ENCODE measurements around the gene CHST3.

CHST3 gene

DNA sequence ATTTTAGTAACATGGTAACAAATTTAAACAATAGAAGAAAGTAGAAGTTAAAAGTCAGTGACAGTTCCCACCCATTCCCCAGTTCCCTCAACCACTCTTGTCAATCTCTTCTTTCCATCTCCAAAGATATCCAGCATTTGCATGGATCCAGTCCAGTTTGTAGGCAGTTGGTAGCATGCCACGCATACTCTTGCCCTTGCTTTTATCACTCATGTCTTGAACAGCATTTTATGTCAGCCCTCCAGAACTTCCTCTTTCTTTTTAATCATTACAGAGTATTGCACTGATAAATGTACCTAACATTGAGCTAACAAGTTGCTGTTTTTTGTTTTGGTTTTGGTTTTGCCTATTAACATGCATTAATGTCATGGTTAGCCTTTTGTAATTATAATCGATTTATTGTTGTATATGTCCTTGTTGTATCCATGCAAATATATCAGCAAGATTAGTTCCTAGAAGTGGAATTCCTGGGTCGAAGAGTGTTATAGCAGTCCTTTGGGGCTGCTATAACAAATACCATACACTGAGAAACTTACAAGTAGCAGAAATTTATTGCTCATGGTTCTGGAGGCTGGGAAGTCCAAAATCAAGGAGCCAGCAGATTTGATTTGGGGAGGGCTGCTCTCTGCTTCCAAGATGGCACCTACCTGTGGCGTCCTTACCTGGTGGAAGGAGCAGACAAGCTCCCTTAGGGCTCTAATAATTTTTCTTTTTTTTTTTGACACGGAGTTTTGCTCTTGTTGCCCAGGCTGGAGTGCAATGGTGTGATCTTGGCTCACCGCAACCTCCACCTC lies 25.7 kb downstream of the CHST3 start:
- H3K27me3 Mint-ChIP-seq (ENCODE audit: low read depth, poor library complexity): no peaks in the 10 kb centered on the region
- no peak for DNase-seq
- H3K4me1 Mint-ChIP-seq: peaks cover 31% of the 10 kb centered on the region
- peaks cover 33% of the 10 kb centered on the region for H3K9me3 Mint-ChIP-seq
- no peak for TF ChIP-seq CTCF (IDR thresholded peaks at IDR 0.05)
- H3K36me3 Mint-ChIP-seq (ENCODE audit: low read depth): peaks cover 39% of the 10 kb centered on the region
- no peak overlapping the region for H3K4me3 Mint-ChIP-seq
- peak overlapping the region; percentile 21 for H3K27ac Mint-ChIP-seq

DNA sequence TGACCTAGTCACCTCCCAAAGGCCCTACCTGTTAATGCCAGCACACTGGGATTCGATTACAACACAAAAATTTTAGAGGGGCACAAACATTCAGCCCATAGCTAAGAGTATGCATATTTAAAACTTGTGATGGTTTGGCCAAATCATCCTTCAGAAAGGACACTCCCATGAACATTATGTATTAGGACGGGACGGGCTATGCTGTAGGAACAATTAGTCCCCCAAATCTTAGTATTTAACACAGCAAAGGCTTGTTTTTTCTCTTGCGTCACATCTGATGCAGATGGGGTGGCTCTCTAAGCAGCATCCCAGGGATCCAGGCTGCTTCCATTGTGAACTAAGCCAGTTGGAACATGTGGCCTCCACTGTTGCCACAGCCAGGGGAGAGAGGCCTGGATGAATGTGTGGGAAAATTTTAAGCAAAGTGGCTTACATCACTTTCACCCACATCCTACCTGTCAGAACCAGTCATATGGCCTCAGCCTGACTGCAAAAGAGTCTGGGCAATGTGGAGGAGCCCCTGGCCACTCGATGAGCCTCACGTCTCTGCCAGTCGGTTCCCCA lies 26.6 kb downstream of the CHST3 start:
- peaks cover 39% of the 10 kb centered on the region for H3K36me3 Mint-ChIP-seq (ENCODE audit: low read depth)
- no peak for DNase-seq
- no peak for TF ChIP-seq CTCF (IDR thresholded peaks at IDR 0.05)
- H3K27me3 Mint-ChIP-seq (ENCODE audit: low read depth, poor library complexity): no peaks in the 10 kb centered on the region
- H3K4me3 Mint-ChIP-seq: no peak overlapping the region
- peaks cover 33% of the 10 kb centered on the region for H3K9me3 Mint-ChIP-seq
- no peak overlapping the region for H3K27ac Mint-ChIP-seq
- peaks cover 21% of the 10 kb centered on the region for H3K4me1 Mint-ChIP-seq

DNA sequence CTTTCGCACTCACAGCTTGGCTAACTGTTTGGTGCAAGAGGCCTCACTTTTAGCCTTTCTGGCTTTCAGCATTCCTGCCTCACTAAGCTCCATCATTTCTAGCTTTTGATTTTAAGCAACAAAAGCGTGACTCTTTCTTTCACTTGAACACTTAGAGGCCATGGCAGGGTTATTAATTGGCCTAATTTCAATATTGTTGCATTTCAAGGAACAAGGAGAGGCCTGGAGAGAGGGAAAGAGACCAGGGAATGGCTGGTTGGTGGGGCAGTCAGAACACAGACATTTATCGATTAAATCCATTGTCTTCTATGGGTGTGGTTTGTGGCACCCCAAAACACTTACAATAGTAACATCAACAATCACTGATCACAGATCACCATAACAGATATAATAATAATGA lies 31.3 kb downstream of the CHST3 start:
- peaks cover 7% of the 10 kb centered on the region for H3K27me3 Mint-ChIP-seq (ENCODE audit: low read depth, poor library complexity)
- H3K4me1 Mint-ChIP-seq: peaks cover 38% of the 10 kb centered on the region
- DNase-seq: no peak
- H3K9me3 Mint-ChIP-seq: peaks cover 8% of the 10 kb centered on the region
- no peak overlapping the region for H3K27ac Mint-ChIP-seq
- no peak for TF ChIP-seq CTCF (IDR thresholded peaks at IDR 0.05)
- no peak overlapping the region for H3K4me3 Mint-ChIP-seq
- peaks cover 9% of the 10 kb centered on the region for H3K36me3 Mint-ChIP-seq (ENCODE audit: low read depth)

DNA sequence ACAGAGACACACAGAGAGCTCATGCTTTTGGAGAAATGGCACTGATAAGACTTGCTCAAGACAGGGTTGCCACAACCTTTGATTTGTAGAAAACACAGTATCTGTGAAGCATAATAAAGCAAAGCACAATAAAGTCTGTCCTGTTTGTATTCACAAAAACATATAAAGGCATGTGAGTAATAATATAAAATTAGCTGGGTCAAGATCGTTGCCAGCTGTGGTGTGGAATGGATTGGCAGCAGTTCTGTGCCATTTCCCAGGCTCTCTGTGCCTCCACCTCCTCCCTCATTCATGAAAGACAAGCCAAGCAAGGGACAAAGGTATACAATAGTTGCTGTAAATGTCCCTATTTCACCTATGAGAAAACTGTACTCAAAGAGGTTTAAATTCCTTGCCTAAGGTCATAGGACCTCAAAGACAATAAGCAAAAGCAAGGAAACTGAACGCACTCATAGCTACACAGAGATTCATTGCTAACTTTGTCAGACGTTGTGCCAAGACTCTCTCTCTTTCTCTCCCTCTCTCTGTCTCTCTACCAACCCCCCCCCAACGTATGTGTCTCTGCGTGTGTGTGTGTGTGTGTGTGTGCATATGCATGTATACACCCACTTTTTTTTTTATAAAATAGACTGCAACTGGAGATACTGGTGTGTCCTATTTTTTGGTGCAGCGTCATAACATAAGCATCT lies 31.8 kb downstream of the CHST3 start:
- no peak overlapping the region for H3K27ac Mint-ChIP-seq
- H3K4me3 Mint-ChIP-seq: no peak overlapping the region
- H3K36me3 Mint-ChIP-seq (ENCODE audit: low read depth): peaks cover 9% of the 10 kb centered on the region
- H3K27me3 Mint-ChIP-seq (ENCODE audit: low read depth, poor library complexity): peaks cover 7% of the 10 kb centered on the region
- H3K4me1 Mint-ChIP-seq: peaks cover 44% of the 10 kb centered on the region
- TF ChIP-seq CTCF (IDR thresholded peaks at IDR 0.05): no peak
- H3K9me3 Mint-ChIP-seq: peaks cover 5% of the 10 kb centered on the region
- DNase-seq: no peak

DNA sequence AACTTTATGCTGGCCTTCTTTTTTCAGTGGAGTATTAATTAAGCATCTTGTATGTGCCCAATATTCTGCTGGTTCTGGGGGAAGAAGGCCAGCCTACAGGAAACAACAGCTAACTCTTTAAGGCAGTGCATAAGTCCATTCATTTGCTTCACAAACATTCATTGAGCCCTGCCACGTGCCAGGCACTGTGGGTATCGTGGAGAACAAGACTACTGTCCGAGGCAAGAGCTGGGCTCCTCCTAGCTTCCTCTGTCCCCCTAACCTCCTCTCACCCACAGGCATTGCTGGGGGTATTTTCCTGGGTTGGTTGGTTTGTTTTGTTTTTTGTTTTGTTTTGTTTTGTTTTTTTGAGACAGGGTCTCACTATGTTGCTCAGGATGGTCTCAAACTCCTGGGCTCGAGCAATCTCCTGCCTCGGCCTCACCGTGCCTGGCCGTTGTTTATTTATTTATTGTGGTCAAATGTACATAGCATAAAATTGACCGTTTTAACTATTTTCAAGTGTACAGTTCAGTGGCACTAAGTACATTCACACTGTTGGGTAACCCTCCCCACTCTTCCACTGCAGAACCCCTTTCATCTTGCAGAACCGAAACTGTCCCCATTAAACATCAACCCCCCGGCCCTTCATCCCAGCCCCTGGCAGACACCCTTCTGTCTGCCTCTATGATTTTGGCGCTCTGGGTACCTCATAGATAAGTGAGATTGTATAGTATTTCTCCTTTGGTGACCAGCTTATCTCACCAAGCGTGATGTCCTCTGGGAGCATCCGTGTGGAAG lies 32.6 kb downstream of the CHST3 start:
- no peak for DNase-seq
- H3K27me3 Mint-ChIP-seq (ENCODE audit: low read depth, poor library complexity): peaks cover 7% of the 10 kb centered on the region
- H3K9me3 Mint-ChIP-seq: peaks cover 5% of the 10 kb centered on the region
- H3K36me3 Mint-ChIP-seq (ENCODE audit: low read depth): peaks cover 9% of the 10 kb centered on the region
- TF ChIP-seq CTCF (IDR thresholded peaks at IDR 0.05): no peak
- H3K4me1 Mint-ChIP-seq: peaks cover 45% of the 10 kb centered on the region
- no peak overlapping the region for H3K27ac Mint-ChIP-seq
- no peak overlapping the region for H3K4me3 Mint-ChIP-seq
